HCT116 (cell line): ENCODE results near the gene PTN. TPM values are rescaled to one million over a fixed set of nuclear protein-coding genes. Genes with fewer than 3 reads are reported as not detected.

Experiments
- ATAC-seq: fragments of 200-7000 bp; cut with Tn5 transposase; 2 replicates; pipeline ENCODE4 v1.9.1; 2020; ENCODE audit warnings: mild to moderate bottlenecking, moderate library complexity
- BruUV-seq: library from RNA; stranded (reverse); fragments of 400-500 nt; replicated peaks from 2 replicates; lab custom pipeline; 2021; lab: Mats Ljungman, UMichigan
- CTCF ChIA-PET: fragments of 300-600 bp; sonication (Branson Sonifier 250); formaldehyde crosslinking; loops from one replicate; lab custom pipeline; 2021; ENCODE audit warnings: antibody characterized with exemption; lab: Charles Lee
- POLR2A ChIA-PET: fragments of 300-600, 350-600 bp; sonication (Branson Sonifier 250); formaldehyde crosslinking; loops from one replicate; lab custom pipeline; 2021; ENCODE audit warnings: antibody characterized with exemption; lab: Charles Lee
- RAD21 ChIA-PET, 2 experiments: fragments of 300-600 bp; sonication (Branson Sonifier 250); formaldehyde crosslinking; loops; one replicate each; lab custom pipeline; 2023; ENCODE audit warnings: low total read pairs in 2 of 2; ENCODE audit not compliant: uncharacterized antibody in 2 of 2, unreplicated experiment in 2 of 2, low non-redundant PET in 1 of 2; lab: Charles Lee
- DNase-seq: peaks from one replicate; pipeline ENCODE4 v3.0.0-alpha.2; 2010; ENCODE audit warnings: low read depth, low spot score
- H2AFZ ChIP-seq: fragments of 200-600 bp; shearing (Covaris generic), sonication (generic); 2 replicates; pipeline ENCODE4 v1.6.1; 2017; ENCODE audit warnings: low read depth, mixed run types, mixed read lengths, antibody characterized with exemption, low read length; ENCODE audit not compliant: poor library complexity, severe bottlenecking
- H3K27ac ChIP-seq: 2 replicates; pipeline ENCODE4 v1.5.1; 2012; ENCODE audit warnings: low read depth, low read length
- H3K27me3 ChIP-seq: fragments of 200-600 bp; sonication (generic); 2 replicates; pipeline ENCODE4 v1.6.1; 2016; ENCODE audit warnings: mixed run types, low read length, mixed read lengths; ENCODE audit not compliant: insufficient read depth
- H3K36me3 ChIP-seq, 2 experiments: fragments of 200-500 bp in 1 of 2; fragments of 200-600 bp in 1 of 2; sonication (Bioruptor generic) in 1 of 2; sonication (generic) in 1 of 2; 2 replicates each; pipeline versions ENCODE4 v1.5.1 to v1.6.1; 2014 to 2016; ENCODE audit warnings: low read length in 2 of 2, inconsistent platforms in 1 of 2, mixed read lengths in 1 of 2, mixed run types in 1 of 2; ENCODE audit not compliant: insufficient read depth in 2 of 2, control insufficient read depth in 1 of 2
- H3K4me1 ChIP-seq, 2 experiments: fragments of 200-600 bp in 1 of 2; sonication (generic) in 1 of 2; 2 replicates each; pipeline versions ENCODE4 v1.5.1 to v1.6.1; 2012 to 2017; ENCODE audit warnings: low read length in 2 of 2, inconsistent platforms in 1 of 2, mild to moderate bottlenecking in 1 of 2, mixed read lengths in 1 of 2, mixed run types in 1 of 2, moderate library complexity in 1 of 2; ENCODE audit not compliant: insufficient read depth in 2 of 2, control insufficient read depth in 1 of 2
- H3K4me2 ChIP-seq: fragments of 200-600 bp; sonication (generic); 2 replicates; pipeline ENCODE4 v1.6.1; 2017; ENCODE audit warnings: mixed run types, low read length, mixed read lengths
- H3K4me3 ChIP-seq, 2 experiments: fragments of 200-600 bp in 1 of 2; sonication (generic) in 1 of 2; replicated peaks in 1 of 2; 2 replicates each; pipeline ENCODE4 v1.5.1; 2011 to 2016; ENCODE audit warnings: low read length in 2 of 2, control low read depth in 1 of 2, low read depth in 1 of 2, mild to moderate bottlenecking in 1 of 2, mixed read lengths in 1 of 2, mixed run types in 1 of 2
- H3K79me2 ChIP-seq: fragments of 200-600 bp; sonication (generic); 2 replicates; pipeline ENCODE4 v1.6.1; 2017; ENCODE audit warnings: mild to moderate bottlenecking, mixed run types, low read length, moderate library complexity, mixed read lengths; ENCODE audit not compliant: insufficient read depth
- H3K9ac ChIP-seq: fragments of 200-600 bp; sonication (generic); 2 replicates; pipeline ENCODE4 v1.6.1; 2016; ENCODE audit warnings: low read length, mixed read lengths
- H3K9me2 ChIP-seq: fragments of 200-600 bp; sonication (generic), shearing (Covaris generic); 2 replicates; pipeline ENCODE4 v1.6.1; 2017; ENCODE audit warnings: mixed run types, mild to moderate bottlenecking, moderate library complexity; ENCODE audit not compliant: insufficient read depth
- H3K9me3 ChIP-seq, 2 experiments: fragments of 200-500 bp in 1 of 2; fragments of 200-600 bp in 1 of 2; sonication (Bioruptor generic) in 1 of 2; sonication (generic) in 1 of 2; 2 replicates each; pipeline ENCODE4 v1.6.1; 2014 to 2017; ENCODE audit warnings: low read length in 2 of 2, mixed read lengths in 2 of 2, inconsistent platforms in 1 of 2, low read depth in 1 of 2, mild to moderate bottlenecking in 1 of 2, mixed run types in 1 of 2, moderate library complexity in 1 of 2; ENCODE audit not compliant: control insufficient read depth in 1 of 2, insufficient read depth in 1 of 2
- H4K20me1 ChIP-seq: fragments of 200-600 bp; sonication (generic), shearing (Covaris generic); 2 replicates; pipeline ENCODE4 v1.6.1; 2017; ENCODE audit warnings: mixed run types, mild to moderate bottlenecking, moderate library complexity; ENCODE audit not compliant: insufficient read depth
- EGR1 ChIP-seq: IDR thresholded peaks from 2 replicates; pipeline ENCODE4 v1.6.1; 2012; ENCODE audit warnings: low read depth
- ELF1 ChIP-seq: IDR thresholded peaks from 2 replicates; pipeline ENCODE4 v1.6.1; 2012; ENCODE audit warnings: low read depth, borderline replicate concordance
- EZH2 ChIP-seq: fragments of 200-600 bp; sonication (generic); IDR thresholded peaks from 2 replicates; pipeline ENCODE4 v1.6.1; 2017; ENCODE audit warnings: antibody characterized with exemption, mixed run types
- EZH2phosphoT487 ChIP-seq: fragments of 200-600 bp; IDR thresholded peaks from 2 replicates; pipeline ENCODE4 v1.6.1; 2018; ENCODE audit warnings: antibody characterized with exemption, borderline replicate concordance
- POLR2A ChIP-seq: IDR thresholded peaks from 2 replicates; pipeline ENCODE4 v1.7.0; 2011; ENCODE audit warnings: borderline replicate concordance; ENCODE audit not compliant: insufficient read depth, insufficient read length; ENCODE audit errors: extremely low read depth
- RAD21 ChIP-seq: IDR thresholded peaks from 2 replicates; pipeline ENCODE4 v1.6.1; 2012; ENCODE audit warnings: low read depth, mild to moderate bottlenecking
- SIN3A ChIP-seq: IDR thresholded peaks from 2 replicates; pipeline ENCODE4 v1.6.1; 2012; ENCODE audit warnings: low read depth
- SP1 ChIP-seq: IDR thresholded peaks from 2 replicates; pipeline ENCODE4 v1.6.1; 2012; ENCODE audit warnings: low read depth
- SRF ChIP-seq: IDR thresholded peaks from 2 replicates; pipeline ENCODE4 v1.6.1; 2012; ENCODE audit warnings: low read depth
- TCF7L2 ChIP-seq: IDR thresholded peaks from 2 replicates; pipeline ENCODE4 v1.7.0; 2011; ENCODE audit warnings: borderline replicate concordance, inconsistent platforms; ENCODE audit not compliant: insufficient read depth, insufficient read length; ENCODE audit errors: extremely low read depth
- YY1 ChIP-seq: IDR thresholded peaks from 2 replicates; pipeline ENCODE4 v1.6.1; 2011; ENCODE audit warnings: low read length, low read depth, moderate library complexity, mild to moderate bottlenecking; ENCODE audit not compliant: insufficient replicate concordance; ENCODE audit errors: extremely low read depth
- ZFX ChIP-seq: fragments of 450-650 bp; IDR thresholded peaks from 2 replicates; pipeline ENCODE4 v1.6.1; 2017
- intact Hi-C: fragments of 100-400 bp; cut with micrococcal nuclease; formaldehyde crosslinking; loops from 2 replicates; pipeline ENCODE4 v1.10.0; 2022
- total RNA-seq: library from RNA; stranded (reverse); gene quantifications from one replicate; pipeline ENCODE4 v1.2.1, GENCODE V29; 2021; ENCODE audit not compliant: unreplicated experiment
- TF ChIP-seq, protein P1 (sequence below): IDR thresholded peaks from 2 replicates; pipeline ENCODE4 v1.6.1; 2012
- TF ChIP-seq, protein P2 (sequence below): IDR thresholded peaks from 2 replicates; pipeline ENCODE4 v1.6.1; 2012; ENCODE audit warnings: low read depth

Gene PTN
- total RNA-seq, 1 experiment from 2014 or later = not detected

DNA sequence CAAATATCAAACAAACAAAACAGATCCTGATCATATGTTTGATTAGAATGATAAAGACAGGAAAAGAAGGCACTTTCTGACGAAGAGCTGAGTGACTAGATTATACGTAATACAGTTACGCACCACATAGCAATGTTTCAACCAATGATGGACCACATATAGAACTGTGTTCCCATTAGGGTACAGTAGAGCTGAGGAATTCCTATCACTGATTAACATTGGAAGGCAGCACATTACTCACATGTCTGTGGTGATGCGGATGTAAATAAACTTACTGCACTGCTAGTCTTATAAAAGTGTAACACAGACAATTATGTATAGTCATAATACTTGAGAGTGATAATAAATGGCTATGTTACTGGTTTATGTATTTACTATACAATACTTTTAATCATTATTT lies 98.3 kb downstream of the PTN start:
- Histone ChIP-seq H2AFZ (no peak overlapping the region), H4K20me1 (no peaks in the 10 kb centered on the region), H3K4me3 (no peak overlapping the region), H3K9me3 (peaks cover 3 to 8% of the 10 kb centered on the region in 2 experiments; a peak in 2 of 4 replicates), H3K36me3 (no peaks in the 10 kb centered on the region), H3K4me2 (no peak overlapping the region), H3K9me2 (no peaks in the 10 kb centered on the region), H3K79me2 (no peaks in the 10 kb centered on the region), H3K4me1 (no peaks in the 10 kb centered on the region), H3K9ac (no peak overlapping the region), H3K27me3 (no peaks in the 10 kb centered on the region), H3K27ac (no peak overlapping the region)
- no TSS peak for BruUV-seq
- CTCF ChIA-PET = no interaction called here
- DNase-seq (no peak), ATAC-seq (no peak)
- POLR2A ChIA-PET = no interaction called here
- RAD21 ChIA-PET = no interaction called here
- intact Hi-C loops = no loop called here
- TF ChIP-seq, protein P1, sequence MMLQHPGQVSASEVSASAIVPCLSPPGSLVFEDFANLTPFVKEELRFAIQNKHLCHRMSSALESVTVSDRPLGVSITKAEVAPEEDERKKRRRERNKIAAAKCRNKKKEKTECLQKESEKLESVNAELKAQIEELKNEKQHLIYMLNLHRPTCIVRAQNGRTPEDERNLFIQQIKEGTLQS = no peak
- TF ChIP-seq TCF7L2 = no peak
- TF ChIP-seq SP1 = no peak
- TF ChIP-seq EGR1 = no peak
- no peak for TF ChIP-seq ELF1
- no peak for TF ChIP-seq EZH2
- TF ChIP-seq SIN3A = no peak
- no peak for TF ChIP-seq EZH2phosphoT487
- no peak for TF ChIP-seq RAD21
- no peak for TF ChIP-seq SRF
- TF ChIP-seq POLR2A = no peak
- TF ChIP-seq YY1 = no peak
- TF ChIP-seq, protein P2, sequence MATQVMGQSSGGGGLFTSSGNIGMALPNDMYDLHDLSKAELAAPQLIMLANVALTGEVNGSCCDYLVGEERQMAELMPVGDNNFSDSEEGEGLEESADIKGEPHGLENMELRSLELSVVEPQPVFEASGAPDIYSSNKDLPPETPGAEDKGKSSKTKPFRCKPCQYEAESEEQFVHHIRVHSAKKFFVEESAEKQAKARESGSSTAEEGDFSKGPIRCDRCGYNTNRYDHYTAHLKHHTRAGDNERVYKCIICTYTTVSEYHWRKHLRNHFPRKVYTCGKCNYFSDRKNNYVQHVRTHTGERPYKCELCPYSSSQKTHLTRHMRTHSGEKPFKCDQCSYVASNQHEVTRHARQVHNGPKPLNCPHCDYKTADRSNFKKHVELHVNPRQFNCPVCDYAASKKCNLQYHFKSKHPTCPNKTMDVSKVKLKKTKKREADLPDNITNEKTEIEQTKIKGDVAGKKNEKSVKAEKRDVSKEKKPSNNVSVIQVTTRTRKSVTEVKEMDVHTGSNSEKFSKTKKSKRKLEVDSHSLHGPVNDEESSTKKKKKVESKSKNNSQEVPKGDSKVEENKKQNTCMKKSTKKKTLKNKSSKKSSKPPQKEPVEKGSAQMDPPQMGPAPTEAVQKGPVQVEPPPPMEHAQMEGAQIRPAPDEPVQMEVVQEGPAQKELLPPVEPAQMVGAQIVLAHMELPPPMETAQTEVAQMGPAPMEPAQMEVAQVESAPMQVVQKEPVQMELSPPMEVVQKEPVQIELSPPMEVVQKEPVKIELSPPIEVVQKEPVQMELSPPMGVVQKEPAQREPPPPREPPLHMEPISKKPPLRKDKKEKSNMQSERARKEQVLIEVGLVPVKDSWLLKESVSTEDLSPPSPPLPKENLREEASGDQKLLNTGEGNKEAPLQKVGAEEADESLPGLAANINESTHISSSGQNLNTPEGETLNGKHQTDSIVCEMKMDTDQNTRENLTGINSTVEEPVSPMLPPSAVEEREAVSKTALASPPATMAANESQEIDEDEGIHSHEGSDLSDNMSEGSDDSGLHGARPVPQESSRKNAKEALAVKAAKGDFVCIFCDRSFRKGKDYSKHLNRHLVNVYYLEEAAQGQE = no peak
- no peak for TF ChIP-seq ZFX
- TF ChIP-seq, all 23 proteins: peak for 0
